T47D (cell line): ENCODE data around the gene SOCS1.

Experiments used
- DNase-seq, 2 experiments: peaks; one replicate each; pipeline versions ENCODE4 v3.0.0 to v3.0.0-alpha.2; 2011 to 2012; ENCODE audit warnings: low read depth in 1 of 2, low spot score in 1 of 2
- JUND ChIP-seq: IDR thresholded peaks from 2 replicates; pipeline ENCODE4 v1.6.1; 2012; ENCODE audit warnings: low read depth
- in situ Hi-C: cut with HindIII; loops from 2 replicates; pipeline ENCODE4 v1.10.0; 2016; ENCODE audit warnings: low sequenced_read_pairs, low pct_unique_long_range_greater_than_20kb

The SOCS1 gene

DNA sequence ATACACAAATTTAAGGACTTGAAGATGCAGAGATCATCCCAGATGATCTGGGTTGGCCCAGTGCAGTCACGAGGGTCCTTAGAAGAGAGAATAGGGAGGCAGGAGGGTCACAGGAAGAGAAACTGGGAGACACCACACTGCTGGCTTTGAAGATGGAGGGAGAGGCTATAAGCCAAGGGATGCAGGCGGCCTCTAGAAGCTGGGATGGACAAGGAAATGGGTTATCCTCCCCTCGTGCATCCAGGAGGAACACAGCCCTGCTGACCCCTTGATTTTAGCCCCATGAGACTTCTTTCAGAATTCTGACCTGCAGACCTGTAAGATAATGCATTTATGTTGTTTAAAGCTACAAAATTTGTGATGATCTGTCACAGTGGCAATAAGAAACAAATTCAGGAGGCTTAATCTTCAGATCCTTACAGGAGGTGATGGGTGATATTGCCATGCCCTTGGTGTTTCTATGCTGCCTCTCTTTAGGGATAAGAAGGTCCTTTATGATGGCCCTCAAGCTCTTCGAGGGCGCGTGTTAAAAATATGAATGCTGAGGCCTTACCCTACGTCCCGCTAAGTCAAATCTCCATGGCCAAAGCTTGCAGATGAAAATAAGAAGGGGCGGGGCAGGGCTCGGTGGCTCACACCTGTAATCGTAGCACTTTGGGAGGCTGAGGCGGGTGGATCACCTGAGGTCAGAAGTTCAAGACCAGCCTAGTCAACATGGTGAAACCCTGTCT, 21.8 kb upstream of the SOCS1 start:
- no peak for DNase-seq
- no peak for TF ChIP-seq JUND
- in situ Hi-C loops, result no loop called here

DNA sequence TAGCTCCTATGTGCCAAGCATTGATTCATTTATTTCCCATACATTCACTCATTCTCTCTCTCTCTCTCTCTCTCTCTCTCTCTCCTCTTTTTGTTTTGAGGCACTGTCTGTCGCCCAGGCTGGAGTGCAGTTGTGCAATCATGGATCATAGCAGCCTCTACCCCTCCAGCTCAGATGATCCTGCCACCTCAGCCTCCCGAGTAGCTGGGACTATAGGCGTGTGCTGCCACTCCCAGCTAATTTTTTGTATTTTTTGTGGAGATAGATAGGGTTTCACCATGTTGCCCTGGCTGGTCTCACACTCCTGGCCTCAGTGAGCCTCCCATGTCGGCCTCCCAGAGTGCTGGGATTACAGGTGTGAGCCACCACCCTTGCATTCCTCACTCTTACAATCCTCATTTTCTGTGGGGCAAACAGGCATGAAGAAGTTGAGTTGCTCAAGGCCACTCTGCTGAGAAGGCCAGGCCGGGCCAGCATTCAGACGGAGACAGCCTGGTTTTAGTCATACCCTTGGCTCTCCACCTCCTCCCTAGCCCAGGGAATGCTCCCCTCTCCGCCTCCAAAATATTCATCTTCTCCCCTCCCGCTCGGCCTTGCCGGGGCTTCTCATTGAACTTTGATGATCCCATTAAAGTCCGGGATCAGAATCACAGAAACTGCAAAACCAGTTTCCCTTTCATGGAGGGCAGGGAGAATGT, 21.0 kb upstream of the SOCS1 start:
- TF ChIP-seq JUND, result no peak
- in situ Hi-C loops, result no loop called here
- no peak for DNase-seq

DNA sequence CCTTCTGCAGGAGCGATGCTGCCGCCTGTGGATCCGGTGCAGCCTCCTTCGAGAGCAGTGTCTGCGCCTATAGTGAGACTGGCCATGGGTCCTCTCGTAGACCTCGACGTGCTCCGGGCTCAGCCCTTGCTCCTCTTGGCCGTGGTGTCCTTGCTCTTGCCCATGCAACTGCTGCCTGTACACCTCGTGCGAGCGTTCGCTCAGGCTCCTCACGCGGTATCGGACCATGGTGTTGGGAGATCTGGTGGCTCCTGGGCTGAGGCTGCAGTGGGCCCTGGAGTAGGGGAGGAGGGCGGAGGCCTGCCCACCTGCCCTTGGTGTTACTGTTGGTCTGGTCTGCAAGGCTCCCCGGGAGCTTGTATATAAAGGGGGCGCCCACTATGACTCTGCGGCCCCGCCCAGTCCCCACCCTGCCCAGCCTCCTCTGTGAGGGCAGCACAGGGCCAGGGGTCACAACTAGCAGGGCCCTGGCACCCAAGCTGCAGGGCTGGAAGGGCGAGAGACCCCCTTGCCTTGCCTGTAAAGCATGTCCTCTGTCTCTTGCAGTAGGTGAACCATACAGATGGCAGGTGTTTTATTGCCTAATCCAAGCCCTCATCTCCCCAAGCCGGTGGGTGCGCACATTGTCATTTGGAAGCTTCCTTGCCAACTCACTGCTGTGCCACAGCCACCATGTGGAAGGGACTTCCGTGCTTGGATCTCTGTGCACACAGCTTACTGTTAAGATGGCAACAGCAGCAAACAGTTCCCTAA, 20.3 kb upstream of the SOCS1 start, which contains the start of gene PRM2:
Gene PRM2 (minus strand): TSS at position 338 of the 753 bp plus-strand sequence. CDS start 110 bp downstream, at position 228.
- no peak for DNase-seq
- in situ Hi-C loops, result no loop called here
- TF ChIP-seq JUND, result no peak

DNA sequence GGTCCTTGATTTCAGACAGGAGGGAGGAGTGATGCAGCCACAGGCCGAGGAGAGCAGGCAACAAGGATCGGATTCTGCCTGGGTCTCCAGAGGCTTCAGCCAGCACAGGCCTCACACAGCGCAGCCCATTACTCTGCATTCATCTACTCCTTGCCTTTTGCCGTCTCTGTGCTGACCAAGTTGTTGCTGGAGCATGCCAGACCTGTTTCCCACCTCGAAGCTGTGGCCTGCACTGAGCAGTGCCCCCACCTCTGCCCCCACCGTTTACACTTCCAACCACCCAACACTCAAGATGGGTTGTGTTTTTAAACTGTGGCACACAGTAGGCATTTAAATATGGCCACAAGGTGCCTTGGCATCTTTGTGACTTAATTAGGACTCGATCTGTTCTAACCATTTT, 19.0 kb upstream of the SOCS1 start:
- TF ChIP-seq JUND, result no peak
- no peak for DNase-seq
- in situ Hi-C loops, result no loop called here

DNA sequence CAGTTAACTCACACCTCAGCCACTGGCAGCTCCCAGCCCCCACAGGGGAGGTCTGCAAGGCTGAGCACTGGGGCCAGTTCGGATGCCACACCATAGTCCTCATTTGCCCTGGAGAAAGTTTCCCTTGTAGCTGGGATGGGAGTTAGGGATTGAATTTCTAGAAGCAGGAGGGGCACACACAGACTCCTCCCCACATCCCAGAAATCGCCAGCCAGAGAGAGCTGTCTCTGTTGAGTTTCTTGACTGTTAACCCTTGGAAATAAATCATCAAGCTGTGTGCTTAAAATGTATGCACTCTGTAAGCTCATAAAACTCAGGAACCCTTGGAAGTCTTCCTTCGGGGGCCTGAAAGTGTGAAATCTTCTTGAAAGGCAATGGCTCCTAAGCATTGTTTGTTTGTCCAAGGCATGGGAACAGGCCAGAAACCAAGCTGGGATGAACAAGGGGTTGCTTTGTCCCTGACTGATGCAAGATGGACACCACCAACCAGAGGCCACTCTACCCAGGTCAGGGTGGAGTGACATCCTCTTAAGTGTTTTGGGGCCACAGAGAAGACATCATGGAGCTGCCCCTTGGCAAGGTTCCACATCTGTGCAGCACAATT, 17.8 kb upstream of the SOCS1 start:
- TF ChIP-seq JUND, result no peak
- in situ Hi-C loops, result no loop called here
- DNase-seq, result no peak

DNA sequence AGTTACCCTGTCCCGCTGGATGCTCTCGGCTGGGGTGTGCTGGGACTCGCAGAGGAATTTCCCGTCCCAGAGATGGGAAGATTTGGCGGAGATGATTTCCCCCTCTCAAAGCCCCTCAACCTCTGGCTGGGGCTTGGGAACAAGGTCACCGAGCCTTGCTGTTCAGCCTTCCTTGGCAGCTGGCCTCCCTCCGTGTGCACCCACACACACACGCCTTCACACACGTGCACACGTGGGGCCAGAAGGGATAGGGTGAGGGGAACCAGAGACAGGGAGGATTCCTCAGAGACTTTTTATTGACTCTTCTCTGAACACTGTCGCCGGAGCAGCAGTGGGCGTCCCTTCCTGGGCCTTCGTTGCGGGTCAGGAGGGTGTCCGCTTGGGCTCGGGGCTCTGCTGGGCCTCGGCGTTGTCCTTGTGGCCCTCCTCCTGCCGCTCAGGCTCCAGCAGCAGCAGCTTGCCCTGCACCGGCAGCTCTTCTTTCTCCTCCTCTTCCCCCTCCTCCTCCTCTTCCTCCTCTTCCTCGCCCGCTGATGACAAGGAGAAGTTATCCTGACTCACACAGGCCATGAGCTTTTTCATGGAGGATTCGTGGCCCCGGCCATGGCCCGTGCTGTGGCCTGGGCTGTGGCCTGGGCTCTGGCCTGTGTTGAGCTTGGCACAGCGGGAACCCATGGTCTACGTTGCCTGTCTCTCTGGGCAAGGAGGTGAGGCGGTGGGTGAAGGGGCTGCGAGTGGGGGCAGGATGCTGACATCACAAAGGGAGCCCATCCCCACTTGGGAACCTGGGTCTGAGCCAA, 17.1 kb upstream of the SOCS1 start, which contains the start of gene PRM3:
Gene PRM3 (minus strand): TSS at position 709 of the 800 bp plus-strand sequence. CDS start 34 bp downstream, at position 675.
- no peak for DNase-seq
- in situ Hi-C loops, result no loop called here
- TF ChIP-seq JUND, result no peak

DNA sequence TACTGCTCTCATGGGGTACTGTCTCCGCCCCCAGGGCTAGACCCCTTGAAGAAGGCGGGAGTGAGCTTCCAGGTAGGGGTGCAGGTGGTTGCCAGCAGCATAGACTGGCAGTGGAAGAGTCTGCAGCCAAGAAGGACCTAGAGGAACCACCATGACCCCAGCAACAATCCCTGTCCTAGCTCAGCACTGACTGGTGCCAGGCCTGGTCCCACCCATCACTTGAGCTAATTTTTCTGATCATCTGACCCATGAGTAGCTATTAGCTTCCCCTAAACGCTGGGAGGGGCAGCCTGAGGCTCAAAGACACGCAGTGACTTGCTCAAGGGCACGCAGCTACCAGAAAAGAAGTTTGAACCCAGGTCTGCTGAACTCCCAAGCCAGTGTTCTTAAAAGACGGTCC, 16.5 kb upstream of the SOCS1 start:
- TF ChIP-seq JUND, result no peak
- no peak for DNase-seq
- in situ Hi-C loops, result no loop called here

DNA sequence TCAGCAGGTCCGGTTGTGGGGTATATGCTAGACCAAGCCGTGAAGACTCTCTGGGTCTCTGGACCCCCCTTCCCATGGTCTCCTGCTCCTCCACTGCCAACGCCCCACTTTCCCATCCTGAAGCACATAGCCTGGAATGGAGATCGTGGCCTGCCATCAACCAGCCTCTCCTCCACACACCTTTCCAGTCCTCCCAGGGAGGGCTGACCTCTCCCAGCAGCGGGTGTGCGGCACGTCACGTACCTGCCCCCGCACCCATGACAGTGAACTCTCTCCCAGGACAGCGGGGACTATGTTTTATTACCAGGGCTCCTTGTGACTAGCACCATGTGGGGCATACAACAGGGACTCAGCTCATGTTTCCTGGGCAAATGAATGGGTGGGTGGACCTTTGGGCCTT, 15.6 kb upstream of the SOCS1 start:
- in situ Hi-C loops, result no loop called here
- DNase-seq, result no peak
- TF ChIP-seq JUND, result no peak

DNA sequence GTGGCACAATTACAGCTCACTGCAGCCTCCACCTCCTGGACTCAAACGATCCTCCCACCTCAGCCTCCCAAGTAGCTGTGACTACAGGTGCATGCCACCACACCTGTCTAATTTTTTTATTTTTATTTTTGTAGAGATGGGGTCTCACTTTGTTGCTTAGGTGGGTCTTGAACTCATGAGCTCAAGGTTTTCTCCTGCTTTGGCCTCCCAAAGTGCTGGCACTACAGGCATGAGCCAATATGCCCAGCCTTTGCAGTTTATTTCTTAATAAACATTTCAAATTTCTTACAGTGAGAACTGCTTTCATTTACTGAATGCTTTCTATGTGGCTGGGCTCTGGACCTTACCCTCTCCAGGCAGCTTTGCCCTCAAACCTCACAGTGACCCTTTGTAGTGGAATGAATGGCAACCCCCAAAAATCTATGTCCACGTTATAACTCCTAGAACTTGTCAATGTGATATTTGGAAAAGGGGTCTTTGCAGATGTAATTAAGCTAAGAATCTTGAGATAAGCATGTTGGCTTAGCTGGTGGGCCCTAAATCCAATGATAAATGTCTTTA, 14.7 kb upstream of the SOCS1 start:
- in situ Hi-C loops, result no loop called here
- TF ChIP-seq JUND, result no peak

DNA sequence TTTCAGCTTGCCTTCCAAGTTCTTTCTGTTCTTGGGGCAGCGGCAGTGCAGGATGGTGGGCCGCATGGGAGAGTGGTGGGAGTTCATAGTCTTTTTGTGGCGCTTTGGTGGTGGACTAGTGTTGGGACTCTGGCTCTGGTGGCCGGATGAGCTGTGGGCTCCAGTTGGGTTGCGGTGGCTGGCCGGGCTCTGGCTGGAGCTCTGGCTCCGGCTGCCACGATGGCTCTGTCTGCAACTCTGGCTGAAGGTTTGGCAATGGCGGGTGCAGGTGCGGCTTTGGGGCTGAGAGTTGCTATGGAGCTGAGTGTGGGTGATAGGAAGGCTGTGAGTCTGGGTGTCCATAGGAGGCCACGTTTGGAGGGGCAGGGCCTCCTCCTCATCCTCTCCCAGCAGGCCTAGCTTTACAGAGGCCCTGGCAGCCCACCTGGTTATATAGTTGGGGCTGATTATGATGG, 12.9 kb upstream of the SOCS1 start, which contains the start of gene TNP2:
Gene TNP2 (minus strand): TSS at position 405 of the 455 bp plus-strand sequence. CDS start 63 bp downstream, at position 342.
- in situ Hi-C loops, result no loop called here
- TF ChIP-seq JUND, result no peak

More for the DNA sequence above, 14.7 kb upstream of the SOCS1 start:
- DNase-seq, result no peak

DNA sequence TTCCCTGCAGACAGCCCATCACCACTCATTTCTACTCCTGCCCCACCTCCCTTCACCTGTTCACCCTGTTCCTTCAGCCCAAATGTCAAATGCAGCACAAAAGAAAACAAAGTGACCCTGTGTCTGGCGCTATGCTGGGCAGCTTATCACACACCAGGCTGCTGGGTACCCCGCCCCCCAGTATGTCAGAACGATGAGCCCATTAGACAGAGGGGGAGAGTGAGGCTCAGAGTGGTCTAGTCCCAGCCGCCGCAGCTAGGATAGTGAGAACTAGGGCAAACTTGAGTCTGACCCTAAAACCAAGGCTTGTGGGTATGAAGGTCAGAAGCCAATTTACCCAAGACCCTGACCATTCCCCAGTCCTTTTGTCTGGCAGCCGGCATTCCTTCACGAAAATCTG, 9.1 kb upstream of the SOCS1 start:
- in situ Hi-C loops, result no loop called here
- no peak for TF ChIP-seq JUND
- no peak for DNase-seq

More for the DNA sequence above, 12.9 kb upstream of the SOCS1 start, which contains the start of gene TNP2:
- DNase-seq, result no peak
